CD4-positive, alpha-beta T cell (primary cell): ENCODE measurements around the gene LAX1. TPM values are rescaled to one million over a fixed set of nuclear protein-coding genes. Genes with fewer than 3 reads are reported as not detected.
A peak's percentile ranks its signal among the peaks of the same experiment; 100 is the strongest.

Experiments
- ATAC-seq: fragments of 200-7000 bp; cut with Tn5 transposase; one replicate; pipeline ENCODE4 v1.10.0; 2022; ENCODE audit warnings: mild to moderate bottlenecking; ENCODE audit not compliant: poor library complexity
- CTCF ChIA-PET: fragments of 350-600 bp; sonication (Branson Sonifier 250); formaldehyde crosslinking; loops from one replicate; lab custom pipeline; 2021; ENCODE audit warnings: antibody characterized with exemption, inconsistent platforms; lab: Charles Lee
- POLR2A ChIA-PET: fragments of 350-600 bp; sonication (Branson Sonifier 250); formaldehyde crosslinking; loops from one replicate; lab custom pipeline; 2021; ENCODE audit warnings: antibody characterized with exemption, inconsistent platforms; lab: Charles Lee
- DNase-seq, 14 experiments: peaks; one replicate each; pipeline ENCODE4 v3.0.0-alpha.2; 2013 to 2020; ENCODE audit warnings: mixed read lengths in 2 of 14
- H3K27ac ChIP-seq, 2 donors: one replicate each; pipeline versions ENCODE4 v1.5.1 to v1.7.0; 2013; ENCODE audit warnings: low read length in 2 of 2, low read depth in 1 of 2, mild to moderate bottlenecking in 1 of 2
- H3K27me3 ChIP-seq, 2 experiments: 1 replicate in 1 of 2; 2 replicates in 1 of 2; pipeline versions ENCODE4 v1.6.1 to v1.7.0; 2013; ENCODE audit warnings: low read length in 2 of 2, control low read depth in 1 of 2, mild to moderate bottlenecking in 1 of 2, moderate library complexity in 1 of 2; ENCODE audit not compliant: insufficient read depth in 2 of 2, control insufficient read depth in 1 of 2
- H3K36me3 ChIP-seq: one replicate; pipeline ENCODE4 v1.6.1; 2013; ENCODE audit warnings: low read length, control low read depth; ENCODE audit not compliant: insufficient read depth
- H3K4me1 ChIP-seq: one replicate; pipeline ENCODE4 v1.6.1; 2013; ENCODE audit warnings: low read length, control low read depth; ENCODE audit not compliant: insufficient read depth
- H3K4me3 ChIP-seq: one replicate; pipeline ENCODE4 v1.5.1; 2013; ENCODE audit warnings: mild to moderate bottlenecking, low read length, moderate library complexity
- H3K9me3 ChIP-seq, 2 experiments: 1 replicate in 1 of 2; 2 replicates in 1 of 2; pipeline versions ENCODE4 v1.6.1 to v1.7.0; 2013; ENCODE audit warnings: low read length in 2 of 2, mild to moderate bottlenecking in 2 of 2, control low read depth in 1 of 2, moderate library complexity in 1 of 2; ENCODE audit not compliant: control insufficient read depth in 1 of 2, insufficient read depth in 1 of 2
- H3K27ac Mint-ChIP-seq: one replicate; pipeline ENCODE4 v1.8.0; 2020; ENCODE audit warnings: mixed read lengths
- H3K27me3 Mint-ChIP-seq: one replicate; pipeline ENCODE4 v1.8.0; 2021; ENCODE audit warnings: mixed read lengths
- H3K36me3 Mint-ChIP-seq: one replicate; pipeline ENCODE4 v1.8.0; 2021; ENCODE audit warnings: low read depth, mixed read lengths
- H3K4me1 Mint-ChIP-seq: one replicate; pipeline ENCODE4 v1.8.0; 2021; ENCODE audit warnings: low read depth, mixed read lengths
- H3K4me3 Mint-ChIP-seq: one replicate; pipeline ENCODE4 v1.8.0; 2020; ENCODE audit warnings: mild to moderate bottlenecking, mixed read lengths
- H3K9me3 Mint-ChIP-seq: one replicate; pipeline ENCODE4 v1.8.0; 2020; ENCODE audit warnings: mixed read lengths
- CTCF ChIP-seq: fragments of 200-600 bp; IDR thresholded peaks from one replicate; pipeline ENCODE4 v1.8.0; 2022; ENCODE audit warnings: antibody characterized with exemption, mild to moderate bottlenecking
- intact Hi-C, 2 experiments: fragments of 100-400 bp; cut with DNase I in 1 of 2; cut with micrococcal nuclease in 1 of 2; formaldehyde crosslinking; loops; one replicate each; pipeline versions ENCODE4 v1.15.1 to v1.9.0; 2023 to 2025; cut with DNase I, micrococcal nuclease
- total RNA-seq, 174 experiments: library from RNA in 2 of 174; stranded (reverse) in 2 of 174; gene quantifications; one replicate each; pipeline ENCODE4 v1.2.3 and lab custom pipeline; 2021 to 2026

The LAX1 gene
- total RNA-seq, 2 experiments from 2014 or later: 16.6 to 18.3 TPM

DNA sequence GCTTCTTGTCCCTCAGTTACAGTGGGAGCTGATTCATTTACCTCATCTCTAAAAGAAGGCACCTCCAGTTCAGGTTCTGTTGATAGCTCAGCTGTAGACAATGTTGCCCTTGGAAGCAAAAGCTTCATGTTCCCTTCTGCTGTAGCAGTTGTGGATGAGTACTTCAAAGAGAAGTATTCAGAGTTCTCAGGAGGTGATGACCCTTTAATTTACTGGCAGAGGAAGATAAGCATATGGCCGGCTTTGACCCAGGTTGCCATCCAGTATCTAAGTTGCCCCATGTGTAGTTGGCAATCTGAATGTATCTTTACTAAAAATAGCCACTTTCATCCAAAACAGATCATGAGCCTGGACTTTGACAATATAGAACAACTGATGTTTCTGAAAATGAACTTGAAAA, 35.0 kb downstream of the LAX1 start:
- DNase-seq (no peak), ATAC-seq (no peak)
- peak overlapping the region; percentile 72 for H3K27ac Mint-ChIP-seq
- H3K36me3 Mint-ChIP-seq: peaks cover 79% of the 10 kb centered on the region
- H3K4me3 ChIP-seq: no peak overlapping the region
- ChIA-PET CTCF (interaction anchor here (0.9 to 1.1 kb wide), 2 partner anchors 28 to 61 kb away, joined by 3 read pairs; no protein-coding TSS in a partner anchor), POLR2A (no interaction called here)
- H3K9me3 Mint-ChIP-seq: no peaks in the 10 kb centered on the region
- no peak for TF ChIP-seq CTCF
- no peaks in the 10 kb centered on the region for H3K27me3 ChIP-seq
- peaks cover 36% of the 10 kb centered on the region for H3K4me1 ChIP-seq
- no peaks in the 10 kb centered on the region for H3K9me3 ChIP-seq
- no peaks in the 10 kb centered on the region for H3K27me3 Mint-ChIP-seq
- peaks cover 88% of the 10 kb centered on the region for H3K4me1 Mint-ChIP-seq
- no peak overlapping the region for H3K27ac ChIP-seq
- intact Hi-C loops: loop anchor here (5.0 to 10.0 kb wide), 4 partner anchors 55 to 1455 kb away; partner anchors contain the start of genes PPP1R12B (in 1 of the 2), RBBP5 (in 1 of the 2) and UBE2T (in 1 of the 2)
- H3K4me3 Mint-ChIP-seq: peak overlapping the region; percentile 57
- H3K36me3 ChIP-seq: peaks cover 45% of the 10 kb centered on the region

DNA sequence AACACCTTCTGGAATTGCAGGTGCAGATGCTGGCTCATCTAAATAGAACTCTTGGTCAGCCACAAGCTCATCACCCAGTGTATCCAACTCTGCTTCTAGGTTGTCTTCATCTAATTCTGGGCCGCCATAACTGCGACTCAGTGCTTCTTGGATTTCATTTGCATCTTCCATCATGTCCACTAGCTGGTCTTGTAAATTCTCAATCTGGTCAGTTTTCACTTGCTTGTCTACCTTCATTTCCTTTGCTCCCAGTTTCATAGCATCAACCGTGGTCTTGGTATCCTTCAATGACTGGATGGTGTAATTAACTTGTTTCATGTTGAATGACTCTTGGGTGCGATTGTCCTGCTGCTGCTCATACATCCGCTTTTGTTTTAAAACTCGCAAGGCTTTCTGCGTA, 40.7 kb downstream of the LAX1 start:
- no peak for ATAC-seq
- Mint-ChIP-seq H3K4me1 (peaks cover 57% of the 10 kb centered on the region), H3K27me3 (no peaks in the 10 kb centered on the region), H3K9me3 (no peaks in the 10 kb centered on the region), H3K27ac (peak overlapping the region; percentile 4), H3K36me3 (peaks cover 75% of the 10 kb centered on the region), H3K4me3 (no peak overlapping the region)
- DNase-seq: no peak
- Histone ChIP-seq H3K9me3 (no peaks in the 10 kb centered on the region), H3K4me1 (peaks cover 18% of the 10 kb centered on the region), H3K27ac (no peak overlapping the region), H3K27me3 (no peaks in the 10 kb centered on the region), H3K4me3 (no peak overlapping the region), H3K36me3 (peaks cover 45% of the 10 kb centered on the region)
- ChIA-PET CTCF (no interaction called here), POLR2A (no interaction called here)
- intact Hi-C loops: no loop called here
- no peak for TF ChIP-seq CTCF

GRCh38 chr1:203807196-203807595, 42.2 kb downstream of the LAX1 start:
- ATAC-seq (no peak), DNase-seq (no peak)
- intact Hi-C loops: no loop called here
- Mint-ChIP-seq H3K27me3 (no peaks in the 10 kb centered on the region), H3K4me3 (peak overlapping the region; percentile 38), H3K4me1 (peaks cover 45% of the 10 kb centered on the region), H3K9me3 (no peaks in the 10 kb centered on the region), H3K27ac (peak overlapping the region; percentile 30), H3K36me3 (peaks cover 83% of the 10 kb centered on the region)
- ChIA-PET CTCF (no interaction called here), POLR2A (interaction anchor here (0.6 kb wide), 1 partner anchor 26 kb away, joined by 3 read pairs; no protein-coding TSS in a partner anchor)
- H3K4me3 ChIP-seq: no peak overlapping the region
- H3K27ac ChIP-seq: no peak overlapping the region
- H3K4me1 ChIP-seq: peaks cover 18% of the 10 kb centered on the region
- no peak for TF ChIP-seq CTCF
- peaks cover 48% of the 10 kb centered on the region for H3K36me3 ChIP-seq
- H3K27me3 ChIP-seq: no peaks in the 10 kb centered on the region
- no peaks in the 10 kb centered on the region for H3K9me3 ChIP-seq
